ENCODE data around the gene ADARB2.

GRCh38 chr10:1495915-1496517, 241.3 kb downstream of the ADARB2 start:
- TF ChIP-seq EP300 (IDR thresholded peaks at IDR 0.05) (no peak), CTCF (IDR thresholded peaks at IDR 0.05) (no peak), POLR2AphosphoS5 (IDR thresholded peaks at IDR 0.05) (no peak)

All from esophagus muscularis mucosa (tissue), 4 donors.